GM12801 (cell line): ENCODE data around the gene TPX2.

ENCODE experiments used
- TF ChIP-seq, protein P1 (sequence below): IDR thresholded peaks from one replicate; pipeline ENCODE4 v1.5.1; 2011; ENCODE audit warnings: control low read depth; ENCODE audit not compliant: insufficient read length; ENCODE audit errors: extremely low read depth

Gene TPX2

DNA sequence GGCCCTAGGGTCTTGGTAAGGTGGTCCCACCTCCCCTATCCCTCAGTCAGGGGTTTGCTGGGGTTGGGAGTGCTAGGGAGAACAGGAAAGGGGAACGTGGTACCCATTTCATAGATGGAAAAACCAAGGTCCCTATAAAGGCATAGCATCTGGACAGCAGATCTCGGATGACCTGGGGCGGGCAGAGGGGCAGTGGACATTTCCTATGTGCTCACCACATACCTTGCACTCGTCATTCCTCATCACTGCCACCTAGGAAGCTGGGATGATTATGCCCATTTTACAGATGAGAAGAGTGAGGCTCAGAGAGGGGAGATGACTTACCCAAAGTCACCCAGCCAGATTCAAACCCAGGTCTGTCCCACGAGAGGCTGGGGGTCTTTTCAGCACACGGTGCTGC is 92.1 kb downstream of the TPX2 start:
- TF ChIP-seq, protein P1, sequence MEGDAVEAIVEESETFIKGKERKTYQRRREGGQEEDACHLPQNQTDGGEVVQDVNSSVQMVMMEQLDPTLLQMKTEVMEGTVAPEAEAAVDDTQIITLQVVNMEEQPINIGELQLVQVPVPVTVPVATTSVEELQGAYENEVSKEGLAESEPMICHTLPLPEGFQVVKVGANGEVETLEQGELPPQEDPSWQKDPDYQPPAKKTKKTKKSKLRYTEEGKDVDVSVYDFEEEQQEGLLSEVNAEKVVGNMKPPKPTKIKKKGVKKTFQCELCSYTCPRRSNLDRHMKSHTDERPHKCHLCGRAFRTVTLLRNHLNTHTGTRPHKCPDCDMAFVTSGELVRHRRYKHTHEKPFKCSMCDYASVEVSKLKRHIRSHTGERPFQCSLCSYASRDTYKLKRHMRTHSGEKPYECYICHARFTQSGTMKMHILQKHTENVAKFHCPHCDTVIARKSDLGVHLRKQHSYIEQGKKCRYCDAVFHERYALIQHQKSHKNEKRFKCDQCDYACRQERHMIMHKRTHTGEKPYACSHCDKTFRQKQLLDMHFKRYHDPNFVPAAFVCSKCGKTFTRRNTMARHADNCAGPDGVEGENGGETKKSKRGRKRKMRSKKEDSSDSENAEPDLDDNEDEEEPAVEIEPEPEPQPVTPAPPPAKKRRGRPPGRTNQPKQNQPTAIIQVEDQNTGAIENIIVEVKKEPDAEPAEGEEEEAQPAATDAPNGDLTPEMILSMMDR: no peak

DNA sequence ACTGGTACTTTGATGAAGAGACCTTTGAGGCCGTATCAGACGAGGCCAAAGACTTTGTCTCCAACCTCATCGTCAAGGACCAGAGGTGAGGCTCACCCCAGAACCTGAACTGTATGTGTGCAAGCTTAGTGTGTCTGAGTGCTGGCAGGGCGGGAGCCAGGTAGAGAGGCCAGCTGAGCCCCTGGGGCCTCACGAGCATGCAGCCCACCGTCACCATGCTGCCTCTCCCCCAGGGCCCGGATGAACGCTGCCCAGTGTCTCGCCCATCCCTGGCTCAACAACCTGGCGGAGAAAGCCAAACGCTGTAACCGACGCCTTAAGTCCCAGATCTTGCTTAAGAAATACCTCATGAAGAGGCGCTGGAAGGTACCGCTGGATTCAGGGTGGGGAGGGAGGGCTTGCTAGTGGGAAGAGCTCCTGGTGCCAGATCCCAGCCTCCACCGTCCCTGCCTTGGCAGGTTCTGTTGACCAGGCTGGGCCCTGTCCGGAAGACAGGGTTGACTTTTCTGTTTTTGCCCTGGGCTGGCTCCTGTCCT is 92.7 kb downstream of the TPX2 start:
- TF ChIP-seq, protein P1: no peak

- TF ChIP-seq, protein P1: no peak
Measured at GRCh38 chr20:31833130-31833930, 94.2 kb downstream of the TPX2 start.

GRCh38 chr20:31833931-31834521 is 94.9 kb downstream of the TPX2 start:
- TF ChIP-seq, protein P1: no peak

- TF ChIP-seq, protein P1: no peak
Measured at GRCh38 chr20:31835554-31835953, 96.5 kb downstream of the TPX2 start.

- TF ChIP-seq, protein P1: no peak
Measured at GRCh38 chr20:31835977-31836852, 97.1 kb downstream of the TPX2 start.
